ENCODE data around the gene LCN2.
"Not testable (repeated sequence)": the region's sequence is repeated elsewhere in the genome, so short reads cannot be mapped to it uniquely, and the experiment has no call there.

Gene LCN2

DNA sequence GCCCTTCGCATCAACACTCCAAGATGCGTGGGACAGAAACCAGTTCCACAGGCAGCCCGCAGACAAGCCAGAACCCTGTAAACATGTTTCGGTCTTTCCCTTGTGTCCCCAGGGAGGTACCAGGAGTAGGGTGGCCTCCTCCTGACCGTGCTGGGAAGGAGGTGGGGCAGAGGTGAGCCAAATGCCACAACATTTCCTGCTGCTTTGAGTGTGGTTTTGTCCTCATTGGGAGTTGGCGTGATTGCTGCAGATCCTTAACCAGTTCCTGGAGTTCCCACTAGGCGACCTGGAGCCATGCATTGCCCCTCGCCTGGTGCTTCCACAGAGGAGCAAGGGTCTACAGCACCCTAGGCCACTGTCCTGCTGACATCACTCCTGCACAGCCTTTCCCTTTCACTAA is 13.7 kb upstream of the LCN2 start:
- H3K9ac ChIP-seq (ENCODE audit: insufficient read length); H3K27ac ChIP-seq; H3K9me3 ChIP-seq (ENCODE audit: low read depth, low read length); DNase-seq (ENCODE audit: low read depth, low spot score); H3K36me3 ChIP-seq (ENCODE audit: insufficient read depth, low read length); H3K4me3 ChIP-seq: not testable (repeated sequence)

DNA sequence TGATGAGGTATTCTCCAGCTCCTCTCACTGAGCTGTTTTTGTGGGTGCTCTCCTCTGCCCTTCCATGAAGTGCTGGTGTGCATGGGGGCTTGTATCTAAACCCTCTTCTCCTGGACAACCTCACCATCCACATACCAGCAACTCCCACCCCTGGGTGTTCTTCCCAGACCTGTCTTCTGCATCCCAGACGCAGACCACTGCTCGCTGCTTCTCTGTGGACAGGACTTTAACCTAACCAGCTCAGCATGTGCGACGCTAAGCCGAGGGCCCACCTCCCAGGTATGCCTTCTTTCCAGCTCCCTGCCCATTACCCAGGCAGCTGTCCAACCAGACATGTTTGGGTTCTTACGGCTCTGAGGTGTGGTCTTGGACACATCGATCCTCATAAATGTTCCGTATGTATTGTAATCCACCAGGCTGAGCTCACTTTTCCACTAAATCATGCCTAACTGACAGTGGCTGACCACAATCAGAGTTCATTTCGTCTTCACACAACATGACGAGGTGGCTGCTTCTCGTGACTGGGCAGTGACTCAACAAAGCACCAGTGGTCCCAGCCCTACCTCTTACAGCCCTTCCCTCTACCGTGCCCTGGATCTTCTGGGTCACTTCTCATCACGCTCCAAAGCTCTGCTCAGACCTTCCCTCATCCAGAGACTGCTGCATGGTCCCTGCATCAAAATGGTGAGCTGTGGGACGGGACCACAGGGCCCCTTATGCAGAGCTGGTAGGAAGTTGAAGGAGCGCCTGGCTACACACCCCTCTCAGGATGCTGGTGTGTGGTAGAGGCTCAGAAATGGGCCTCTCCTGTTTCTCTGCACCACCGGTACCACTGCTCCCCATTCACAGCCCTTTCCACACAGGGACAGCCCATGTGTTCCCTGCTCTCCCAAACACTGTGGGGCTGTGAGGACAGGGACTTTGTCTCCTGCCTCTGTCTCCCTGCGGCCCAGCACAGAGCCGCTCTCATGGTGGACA is 12.1 kb upstream of the LCN2 start:
- no peak overlapping the region for H3K9ac ChIP-seq (ENCODE audit: insufficient read length)
- no peak overlapping the region for H3K27ac ChIP-seq
- no peak overlapping the region for H3K4me3 ChIP-seq
- DNase-seq (ENCODE audit: low read depth, low spot score): no peak
- no peaks in the 10 kb centered on the region for H3K36me3 ChIP-seq (ENCODE audit: insufficient read depth, low read length)
- TF ChIP-seq POLR2AphosphoS5 (IDR thresholded peaks at IDR 0.05; ENCODE audit: borderline replicate concordance, low read depth, low read length): no peak
- TF ChIP-seq EZH2 (IDR thresholded peaks at IDR 0.05): no peak
- TF ChIP-seq FOXP2 (optimal IDR thresholded peaks at IDR 0.05; ENCODE audit: control extremely low read depth, extremely low read length, insufficient read depth): no peak
- no peaks in the 10 kb centered on the region for H3K9me3 ChIP-seq (ENCODE audit: low read depth, low read length)

DNA sequence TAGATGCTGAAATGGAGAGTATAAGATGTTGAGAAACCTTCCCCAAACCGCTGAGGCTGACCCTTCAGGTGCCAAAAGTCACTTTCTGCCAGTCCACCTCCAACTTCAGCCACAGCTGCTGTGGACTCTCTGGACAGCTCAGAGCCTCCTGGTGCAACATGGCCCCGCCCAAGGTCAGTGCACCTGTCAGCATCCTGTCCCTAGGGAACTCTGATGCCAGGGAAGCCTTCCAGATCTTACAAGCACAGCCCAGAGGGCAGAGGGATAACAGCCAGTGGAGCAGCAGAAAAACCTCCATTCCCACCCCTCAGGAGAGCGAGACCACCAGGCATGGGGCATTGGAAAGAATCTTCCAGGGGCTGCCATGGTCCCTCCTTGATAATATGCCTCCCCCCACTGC is 11.3 kb upstream of the LCN2 start:
- Histone ChIP-seq H3K9ac (ENCODE audit: insufficient read length) (no peak overlapping the region), H3K27ac (no peak overlapping the region), H3K9me3 (ENCODE audit: low read depth, low read length) (no peaks in the 10 kb centered on the region), H3K4me3 (no peak overlapping the region), H3K36me3 (ENCODE audit: insufficient read depth, low read length) (no peaks in the 10 kb centered on the region)
- DNase-seq (ENCODE audit: low read depth, low spot score): no peak
- TF ChIP-seq EZH2 (IDR thresholded peaks at IDR 0.05) (no peak), FOXP2 (optimal IDR thresholded peaks at IDR 0.05; ENCODE audit: control extremely low read depth, extremely low read length, insufficient read depth) (no peak), POLR2AphosphoS5 (IDR thresholded peaks at IDR 0.05; ENCODE audit: borderline replicate concordance, low read depth, low read length) (no peak)

DNA sequence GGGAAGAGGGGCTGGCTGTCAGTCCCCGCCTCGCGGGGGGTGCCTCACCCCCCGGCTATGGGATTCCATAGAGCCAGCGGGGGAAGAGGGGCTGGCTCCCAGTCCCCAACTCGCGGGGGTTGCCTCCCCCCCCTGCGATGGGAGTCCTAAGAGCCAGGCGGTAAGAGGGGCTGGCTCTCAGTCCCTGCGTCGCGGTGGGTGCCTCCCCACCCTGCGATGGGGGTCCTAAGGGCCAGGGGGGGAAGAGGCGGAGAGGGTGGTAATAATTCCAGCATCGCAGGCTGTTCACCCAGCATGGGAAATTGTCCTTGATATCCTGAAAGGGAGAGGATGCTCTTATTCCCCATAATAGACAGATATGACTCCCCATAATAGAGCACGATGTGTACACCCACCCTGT is 9.6 kb upstream of the LCN2 start:
- no peaks in the 10 kb centered on the region for H3K36me3 ChIP-seq (ENCODE audit: insufficient read depth, low read length)
- no peaks in the 10 kb centered on the region for H3K9me3 ChIP-seq (ENCODE audit: low read depth, low read length)
- H3K27ac ChIP-seq: no peak overlapping the region
- H3K4me3 ChIP-seq: no peak overlapping the region
- no peak for DNase-seq (ENCODE audit: low read depth, low spot score)
- H3K9ac ChIP-seq (ENCODE audit: insufficient read length): no peak overlapping the region
- no peak for TF ChIP-seq FOXP2 (optimal IDR thresholded peaks at IDR 0.05; ENCODE audit: control extremely low read depth, extremely low read length, insufficient read depth)
- TF ChIP-seq POLR2AphosphoS5 (IDR thresholded peaks at IDR 0.05; ENCODE audit: borderline replicate concordance, low read depth, low read length): no peak
- no peak for TF ChIP-seq EZH2 (IDR thresholded peaks at IDR 0.05)

DNA sequence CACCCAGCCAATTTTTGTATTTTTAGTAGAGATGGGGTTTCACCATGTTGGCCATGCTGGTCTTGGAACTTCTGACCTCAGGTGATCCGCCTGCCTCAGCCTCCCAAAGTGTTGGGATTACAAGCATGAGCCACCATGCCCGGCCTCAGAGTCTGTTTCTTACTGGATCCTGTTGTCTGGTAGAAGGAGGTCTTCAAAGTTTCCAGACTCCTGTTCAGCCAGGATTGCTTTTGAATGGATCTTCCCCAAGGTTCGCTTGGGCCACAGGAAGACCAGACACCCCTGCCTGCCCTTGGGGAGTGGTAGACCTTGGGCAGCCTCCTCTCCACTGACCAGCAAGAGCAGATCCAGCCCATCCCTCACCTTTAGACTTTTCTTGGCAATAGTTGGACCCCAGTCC is 7.6 kb upstream of the LCN2 start:
- H3K27ac ChIP-seq: no peak overlapping the region
- TF ChIP-seq POLR2AphosphoS5 (IDR thresholded peaks at IDR 0.05; ENCODE audit: borderline replicate concordance, low read depth, low read length): no peak
- no peak for TF ChIP-seq EZH2 (IDR thresholded peaks at IDR 0.05)
- no peak for TF ChIP-seq FOXP2 (optimal IDR thresholded peaks at IDR 0.05; ENCODE audit: control extremely low read depth, extremely low read length, insufficient read depth)
- no peak overlapping the region for H3K9ac ChIP-seq (ENCODE audit: insufficient read length)
- DNase-seq (ENCODE audit: low read depth, low spot score): no peak
- H3K4me3 ChIP-seq: no peak overlapping the region
- no peaks in the 10 kb centered on the region for H3K36me3 ChIP-seq (ENCODE audit: insufficient read depth, low read length)
- H3K9me3 ChIP-seq (ENCODE audit: low read depth, low read length): no peaks in the 10 kb centered on the region

DNA sequence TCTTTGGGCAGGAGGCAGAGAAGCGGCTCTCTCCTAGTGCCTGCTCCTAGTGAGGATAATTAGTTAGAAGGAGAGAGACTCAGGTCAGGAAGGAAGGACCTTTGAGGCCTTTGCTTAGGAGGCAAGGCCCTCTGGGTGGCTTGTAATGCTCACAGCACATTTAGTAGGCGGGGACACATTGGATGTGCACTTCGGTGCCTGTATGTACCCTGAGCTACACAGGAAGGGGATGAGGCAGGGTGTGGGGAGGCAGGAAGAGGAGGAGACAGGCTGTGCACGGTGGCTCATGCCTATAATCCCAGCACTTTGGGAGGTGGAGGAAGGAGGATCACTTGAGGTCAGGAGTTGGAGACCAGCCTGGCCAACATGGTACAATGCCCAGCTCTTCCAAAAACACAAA is 7.2 kb upstream of the LCN2 start:
- no peak for DNase-seq (ENCODE audit: low read depth, low spot score)
- Histone ChIP-seq H3K36me3 (ENCODE audit: insufficient read depth, low read length) (no peaks in the 10 kb centered on the region), H3K4me3 (no peak overlapping the region), H3K9ac (ENCODE audit: insufficient read length) (no peak overlapping the region), H3K9me3 (ENCODE audit: low read depth, low read length) (no peaks in the 10 kb centered on the region), H3K27ac (no peak overlapping the region)
- TF ChIP-seq POLR2AphosphoS5 (IDR thresholded peaks at IDR 0.05; ENCODE audit: borderline replicate concordance, low read depth, low read length): no peak

DNA sequence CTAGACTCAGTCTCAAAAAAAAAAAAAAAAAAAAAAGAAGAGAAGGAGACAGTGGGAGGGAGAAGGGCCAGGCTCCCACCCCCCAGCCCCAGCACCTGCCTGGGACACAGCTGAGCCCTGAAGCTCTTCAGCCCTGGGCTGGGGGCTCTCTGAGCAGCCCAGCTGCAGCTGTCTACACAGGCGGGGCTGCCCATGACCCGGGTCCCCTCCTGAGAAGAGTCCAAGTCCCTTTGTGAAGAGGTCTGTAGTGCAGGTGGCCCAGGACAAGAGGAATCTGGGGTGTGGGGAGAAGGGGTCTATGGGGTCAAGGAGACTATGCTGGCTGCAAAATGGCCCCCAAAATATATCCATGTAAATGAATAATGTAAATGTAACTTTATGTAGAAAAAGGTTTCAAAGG is 6.7 kb upstream of the LCN2 start:
- no peaks in the 10 kb centered on the region for H3K36me3 ChIP-seq (ENCODE audit: insufficient read depth, low read length)

DNA sequence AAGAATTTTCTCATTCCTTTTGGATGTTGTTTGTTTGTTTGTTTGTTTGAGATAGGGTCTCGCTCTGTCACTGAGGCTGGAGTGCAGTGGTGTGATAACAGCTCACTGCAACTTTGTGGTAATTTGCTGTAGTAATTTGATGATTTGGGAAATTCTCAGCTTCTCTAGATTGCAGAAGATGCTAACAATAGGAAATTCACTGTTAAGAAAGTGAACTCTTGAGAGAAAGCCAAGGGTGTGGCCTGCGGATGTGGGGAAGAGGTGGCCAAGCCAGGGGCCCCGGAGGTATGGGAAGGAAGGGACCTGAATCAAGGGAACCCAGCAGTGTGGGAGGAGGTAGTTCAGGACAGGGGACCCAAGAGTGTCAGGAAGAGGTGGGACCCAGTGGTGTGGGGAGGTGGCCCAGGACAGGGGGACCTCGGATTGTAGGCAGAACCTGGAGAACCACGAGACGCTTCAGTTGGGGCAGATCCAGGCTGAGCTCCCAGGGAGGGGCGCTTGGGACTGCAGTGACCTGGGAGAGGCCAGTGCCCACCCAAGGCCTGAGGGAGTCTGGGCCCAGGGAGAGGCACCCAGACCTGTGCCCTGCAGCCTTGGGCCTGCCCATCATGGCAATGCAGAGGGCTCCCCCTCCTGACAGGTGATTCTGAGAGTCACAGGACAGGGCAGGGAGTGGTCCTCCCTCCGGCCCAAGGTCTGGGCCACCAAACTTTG is 5.6 kb upstream of the LCN2 start:
- Histone ChIP-seq H3K27ac (no peak overlapping the region), H3K36me3 (ENCODE audit: insufficient read depth, low read length) (no peaks in the 10 kb centered on the region), H3K4me3 (no peak overlapping the region), H3K9me3 (ENCODE audit: low read depth, low read length) (no peaks in the 10 kb centered on the region), H3K9ac (ENCODE audit: insufficient read length) (no peak overlapping the region)
- TF ChIP-seq EZH2 (IDR thresholded peaks at IDR 0.05) (no peak), POLR2AphosphoS5 (IDR thresholded peaks at IDR 0.05; ENCODE audit: borderline replicate concordance, low read depth, low read length) (no peak), FOXP2 (optimal IDR thresholded peaks at IDR 0.05; ENCODE audit: control extremely low read depth, extremely low read length, insufficient read depth) (no peak)
- DNase-seq (ENCODE audit: low read depth, low spot score): no peak

More for the DNA sequence above, 6.7 kb upstream of the LCN2 start:
- Histone ChIP-seq H3K4me3 (no peak overlapping the region), H3K9ac (ENCODE audit: insufficient read length) (no peak overlapping the region), H3K27ac (no peak overlapping the region), H3K9me3 (ENCODE audit: low read depth, low read length) (no peaks in the 10 kb centered on the region)
- DNase-seq (ENCODE audit: low read depth, low spot score): no peak
- TF ChIP-seq POLR2AphosphoS5 (IDR thresholded peaks at IDR 0.05; ENCODE audit: borderline replicate concordance, low read depth, low read length) (no peak), EZH2 (IDR thresholded peaks at IDR 0.05) (no peak), FOXP2 (optimal IDR thresholded peaks at IDR 0.05; ENCODE audit: control extremely low read depth, extremely low read length, insufficient read depth) (no peak)

All from SK-N-MC (cell line).